Lung microvascular endothelial cell (primary cell): ENCODE data around the gene BACH1. TPM values are rescaled to one million over a fixed set of nuclear protein-coding genes. Genes with fewer than 3 reads are reported as not detected.
"Not testable (repeated sequence)": the region's sequence is repeated elsewhere in the genome, so short reads cannot be mapped to it uniquely, and the experiment has no call there.

Experiments
- DNase-seq, 2 donors: peaks; one replicate each; pipeline versions ENCODE4 v3.0.0 to v3.0.0-alpha.2; 2010; ENCODE audit warnings: low read depth in 2 of 2
- total RNA-seq: library from RNA; depleted of rRNA; stranded (reverse); fragments of >200 nt; gene quantifications from 2 replicates; pipeline ENCODE4 v1.2.1, GENCODE V29; 2014

Gene BACH1
- 21.6 and 76.2 TPM in 2 replicates for total RNA-seq

DNA sequence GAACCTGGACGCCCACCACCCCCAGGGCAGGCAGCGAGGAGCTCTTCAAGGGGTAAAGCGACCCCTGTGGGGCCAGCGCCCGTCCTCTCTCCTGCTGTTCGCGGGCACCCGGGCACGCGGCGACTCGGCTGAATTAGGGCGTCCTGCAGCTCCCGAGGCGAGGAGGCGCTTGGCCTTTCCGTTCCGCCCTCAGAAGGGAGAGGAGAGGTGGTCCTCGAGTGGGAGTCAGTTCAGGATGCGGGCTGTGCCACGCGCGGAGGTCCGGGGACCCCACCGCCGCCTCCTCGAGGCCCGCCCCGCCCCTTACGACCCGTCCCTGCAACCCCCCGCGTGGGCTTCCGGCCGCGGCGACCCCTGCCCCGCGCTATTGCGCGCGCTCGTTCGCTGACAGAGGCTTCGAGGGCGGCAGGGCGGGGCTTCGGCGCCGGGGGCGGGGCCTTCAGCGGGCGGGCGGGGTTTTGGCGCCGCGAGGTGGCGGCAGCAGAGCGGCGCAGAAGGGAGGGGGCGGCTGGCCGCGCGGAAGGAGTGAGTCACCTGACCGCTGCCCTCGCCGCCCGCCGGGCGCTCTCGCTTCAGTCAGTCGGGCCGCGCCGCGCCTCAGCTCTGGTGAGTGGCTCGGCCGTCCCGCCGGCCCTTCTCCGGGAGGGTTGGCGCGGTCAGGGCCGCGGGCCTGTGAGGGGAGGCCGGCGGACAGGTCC, at the start of gene BACH1:
Gene BACH1 (plus strand): TSS at position 575 of the 698 bp plus-strand sequence. CDS start 22,359 bp downstream, outside the sequence.
- DNase-seq, result peak; percentile 93 to 96

DNA sequence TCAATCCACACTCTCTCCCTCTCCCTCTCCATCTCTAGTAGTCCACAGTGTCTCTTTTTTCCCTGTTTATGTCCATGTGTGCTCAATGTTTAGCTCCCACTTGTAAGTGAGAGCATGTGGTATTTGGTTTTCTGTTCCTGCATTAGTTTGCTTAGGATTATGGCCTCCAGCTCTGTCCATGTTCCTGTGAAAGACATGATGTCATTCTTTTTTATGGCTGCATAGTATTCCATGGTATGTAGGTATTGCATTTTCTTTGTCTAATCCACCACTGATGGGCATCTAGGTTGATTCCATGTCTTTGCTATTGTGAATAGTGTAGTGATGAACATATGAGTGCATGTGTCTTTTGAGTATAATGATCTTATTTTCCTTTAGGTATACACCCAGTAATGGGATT, 49.4 kb upstream of the BACH1 start:
- not testable (repeated sequence) for DNase-seq

DNA sequence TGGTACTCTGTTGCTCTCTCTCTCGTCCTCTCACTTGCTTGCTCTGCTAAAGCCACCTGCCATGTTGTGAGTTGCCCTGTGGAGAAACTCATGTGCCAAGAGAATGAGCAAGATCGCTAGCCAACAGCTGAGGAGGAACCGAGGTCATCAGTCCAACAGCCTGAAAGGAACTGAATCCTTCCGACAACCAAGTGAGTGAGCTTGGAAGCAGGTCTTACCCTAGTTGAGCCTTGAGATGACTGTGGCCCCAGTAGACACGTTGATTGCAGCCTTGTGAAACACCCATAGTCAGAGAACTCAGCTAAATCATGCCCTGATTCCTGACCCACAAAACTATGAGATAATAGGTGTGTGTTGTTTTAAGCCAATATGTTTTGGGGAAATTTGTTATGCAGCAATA, 48.1 kb upstream of the BACH1 start:
- peak in 1 of 2 donors; percentile 4 for DNase-seq

DNA sequence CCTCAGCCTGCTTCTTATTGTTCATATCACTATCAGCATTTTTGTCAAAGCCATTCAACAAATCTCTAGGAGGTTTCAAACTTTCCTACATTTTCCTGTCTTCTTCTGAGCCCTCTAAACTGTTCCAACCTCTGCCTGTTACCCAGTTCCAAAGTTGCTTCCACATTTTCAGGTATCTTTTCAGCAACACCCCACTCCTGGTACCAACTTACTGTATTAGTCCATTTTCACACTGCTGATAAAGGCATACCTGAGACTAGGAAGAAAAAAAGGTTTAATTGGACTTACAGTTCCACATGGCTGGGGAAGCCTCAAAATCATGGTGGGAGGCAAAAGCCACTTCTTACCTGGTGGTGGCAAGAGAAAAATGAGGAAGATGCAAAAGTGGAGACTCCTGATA, 44.9 kb upstream of the BACH1 start:
- not testable (repeated sequence) for DNase-seq

DNA sequence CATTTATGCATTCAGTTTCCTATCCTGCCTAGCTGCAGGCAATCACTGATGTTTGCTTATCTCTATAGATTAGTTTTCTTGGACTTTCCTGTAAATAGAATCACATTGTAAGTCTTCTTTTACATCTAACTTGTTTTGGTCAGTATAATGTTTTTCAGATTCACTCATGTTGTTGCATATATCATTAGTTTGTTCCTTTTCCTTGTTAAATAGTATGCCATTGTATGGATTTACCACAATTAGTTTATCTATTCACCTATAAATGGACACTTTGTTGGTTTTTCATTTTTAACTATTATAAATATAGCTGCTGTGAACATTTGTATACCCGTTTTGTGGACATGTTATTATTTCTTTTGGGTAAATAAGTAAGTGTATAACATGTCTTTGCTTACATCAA, 44.2 kb upstream of the BACH1 start:
- DNase-seq, result no peak

DNA sequence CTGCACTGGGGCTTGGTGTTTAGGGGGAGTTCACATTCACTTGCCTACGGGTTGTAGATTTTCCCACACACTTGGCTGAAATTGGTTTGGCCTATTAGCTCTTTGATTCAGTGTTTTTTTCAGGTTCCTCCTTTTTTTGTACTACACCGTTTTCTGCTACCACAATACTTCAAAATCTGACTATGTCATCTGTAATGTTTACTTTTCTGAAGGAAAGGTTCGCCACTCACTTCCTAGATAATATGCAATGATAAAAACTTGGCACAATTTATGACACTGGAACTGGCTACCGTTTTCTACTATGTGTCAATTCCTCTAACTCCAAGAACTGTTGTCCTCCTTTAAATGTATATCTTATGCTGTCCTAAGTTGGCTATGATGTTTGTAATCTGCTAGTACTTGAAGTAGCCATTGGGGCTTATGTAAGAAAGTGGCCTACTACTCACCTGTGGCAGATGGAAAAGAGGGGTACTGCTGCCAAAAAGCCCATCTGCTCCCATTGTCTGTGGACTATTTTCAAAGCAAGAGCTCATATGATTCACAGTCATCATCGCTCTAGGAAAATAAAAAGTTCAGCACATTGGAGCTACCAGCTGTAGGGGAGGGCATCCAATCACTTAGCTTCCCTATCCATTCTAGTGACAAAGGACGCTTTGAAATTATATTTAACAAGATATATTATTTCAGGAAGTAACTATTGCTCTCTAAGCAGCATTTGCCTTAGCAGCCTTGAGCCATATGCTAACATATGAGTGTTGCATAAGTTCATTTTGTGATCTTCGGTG, 42.4 kb upstream of the BACH1 start:
- DNase-seq, result peak; percentile 60 to 85

DNA sequence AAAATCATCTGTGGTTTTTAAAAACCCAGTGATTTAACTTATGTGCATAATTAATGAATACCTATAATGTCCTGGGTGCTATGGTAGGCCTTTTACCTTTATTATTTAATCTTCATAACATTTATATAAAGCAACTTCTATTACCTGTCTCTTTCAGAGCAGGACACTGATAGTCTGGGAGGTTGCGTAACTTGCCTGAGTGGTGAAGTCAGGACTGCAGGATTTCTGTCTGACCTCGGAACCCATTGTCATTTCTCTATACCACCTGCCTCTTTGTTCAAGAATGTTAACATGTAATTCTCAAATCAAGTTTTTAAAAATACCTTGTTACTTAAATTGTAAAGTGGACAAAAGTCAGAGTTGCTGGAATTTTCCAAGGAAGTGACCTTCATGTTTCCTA, 41.0 kb upstream of the BACH1 start:
- DNase-seq, result peak in 1 of 2 donors; percentile 35

DNA sequence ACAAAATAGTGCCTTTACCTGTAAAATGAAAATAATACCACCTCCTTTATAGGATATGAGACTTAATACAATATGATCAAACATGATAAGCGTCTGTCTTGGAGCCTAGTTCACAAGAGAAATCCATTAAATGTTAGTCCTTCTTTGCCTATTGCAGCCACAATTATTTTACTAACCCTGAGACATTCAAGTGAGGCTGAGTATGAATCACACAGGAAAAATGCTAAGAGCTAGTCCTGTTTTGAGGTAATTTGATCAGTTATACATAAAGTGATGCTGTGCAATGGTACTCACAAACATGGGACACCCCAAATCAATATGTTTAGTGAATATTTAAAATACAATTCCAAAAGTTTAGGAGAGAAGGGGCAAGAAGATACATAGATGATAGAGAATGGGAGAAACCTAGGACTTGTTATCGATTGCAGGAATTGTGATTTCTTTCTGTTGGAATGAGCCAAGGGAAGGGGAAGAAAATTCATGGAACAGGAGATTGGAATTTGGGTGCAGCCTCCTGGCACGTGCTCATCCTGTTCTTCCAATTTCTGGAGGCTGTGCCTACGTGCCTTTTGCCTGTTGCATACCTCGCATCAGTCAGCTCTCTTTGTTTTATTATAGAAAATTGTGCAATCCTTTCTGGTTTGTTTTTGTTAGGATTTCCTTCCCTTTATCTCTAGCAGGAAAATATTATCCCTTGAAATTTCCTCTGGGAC, 39.9 kb upstream of the BACH1 start:
- peak; percentile 54 to 67 for DNase-seq

DNA sequence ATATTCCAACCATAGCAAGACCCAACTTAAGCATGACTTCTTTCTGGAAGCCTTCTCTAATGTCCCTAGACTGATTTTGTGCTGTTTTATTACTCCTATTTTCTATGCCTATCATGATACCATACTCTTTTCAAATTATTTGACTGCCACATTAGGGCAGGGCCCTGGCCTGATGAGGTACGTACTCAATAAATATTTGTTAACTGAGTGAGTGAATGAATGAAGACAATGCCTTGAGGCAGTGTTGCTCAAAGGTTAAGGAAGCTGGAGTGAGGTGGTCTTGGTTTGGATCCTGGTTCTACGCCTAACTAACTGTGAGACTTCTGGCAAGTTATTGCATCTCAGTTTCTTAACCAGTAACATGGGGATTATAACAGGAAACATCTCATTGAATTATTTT, 38.3 kb upstream of the BACH1 start:
- no peak for DNase-seq

DNA sequence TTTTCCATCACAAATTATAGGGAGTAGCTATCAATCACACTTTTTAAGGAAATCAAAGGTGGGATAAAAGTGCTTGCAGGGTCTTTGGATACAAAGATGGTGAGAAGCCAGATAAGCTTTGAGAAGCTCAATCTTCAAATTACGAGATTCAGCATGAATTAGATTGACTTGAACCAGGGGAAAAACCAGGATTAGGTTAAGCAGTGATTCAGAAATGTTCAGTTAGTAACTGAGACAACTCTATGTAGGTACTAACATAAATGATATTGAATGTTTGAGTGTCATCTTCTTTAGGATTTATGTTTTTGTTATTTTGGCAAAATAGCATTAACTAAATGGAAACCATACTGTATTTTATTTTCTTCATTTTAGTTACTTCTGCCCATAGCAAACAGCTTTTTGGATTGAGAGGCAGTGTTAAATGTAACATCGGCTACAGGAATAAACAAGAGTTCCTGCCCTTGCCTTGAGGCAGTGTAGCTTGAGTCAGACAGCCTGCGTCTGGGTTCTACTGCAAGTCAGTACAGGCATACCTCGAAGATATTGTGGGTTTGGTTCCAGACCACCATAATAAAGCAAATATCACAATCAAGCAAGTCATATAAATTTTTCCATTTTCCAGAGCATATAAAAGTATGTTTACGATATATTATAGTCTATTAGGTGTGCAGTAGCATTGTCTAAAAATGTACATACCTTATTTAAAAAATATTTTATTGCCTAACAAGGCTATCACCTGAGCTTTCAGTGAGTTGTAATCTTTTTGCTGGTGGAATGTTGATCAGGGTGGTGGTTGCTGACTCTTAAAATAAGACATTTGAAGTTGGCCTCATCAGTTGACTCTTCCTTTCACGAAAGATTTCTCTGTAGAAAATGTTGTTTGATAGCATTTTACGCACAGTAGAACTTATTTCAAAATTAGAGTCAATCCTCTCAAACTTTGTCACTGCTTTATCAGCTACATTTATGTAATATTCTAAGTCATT, 36.9 kb upstream of the BACH1 start:
- DNase-seq, result no peak

DNA sequence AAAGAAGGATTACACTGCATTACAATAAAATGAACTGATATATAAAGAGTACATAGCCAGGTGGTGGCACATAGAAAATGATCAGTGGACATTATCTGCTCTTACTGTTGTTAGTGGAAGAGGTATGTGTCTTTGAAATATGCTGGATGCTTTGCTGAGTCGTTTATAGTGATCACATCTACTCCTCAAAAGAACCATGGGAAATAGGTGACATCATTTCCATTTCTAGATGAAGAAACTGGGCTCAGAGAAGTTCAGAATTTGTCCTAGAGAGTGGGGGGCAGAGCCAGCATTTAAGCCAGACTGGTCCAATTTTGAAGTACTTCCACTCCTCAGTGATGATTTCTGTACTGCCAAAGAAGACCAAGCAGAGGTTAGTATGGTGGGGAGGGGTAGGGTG, 34.0 kb upstream of the BACH1 start:
- DNase-seq, result no peak

DNA sequence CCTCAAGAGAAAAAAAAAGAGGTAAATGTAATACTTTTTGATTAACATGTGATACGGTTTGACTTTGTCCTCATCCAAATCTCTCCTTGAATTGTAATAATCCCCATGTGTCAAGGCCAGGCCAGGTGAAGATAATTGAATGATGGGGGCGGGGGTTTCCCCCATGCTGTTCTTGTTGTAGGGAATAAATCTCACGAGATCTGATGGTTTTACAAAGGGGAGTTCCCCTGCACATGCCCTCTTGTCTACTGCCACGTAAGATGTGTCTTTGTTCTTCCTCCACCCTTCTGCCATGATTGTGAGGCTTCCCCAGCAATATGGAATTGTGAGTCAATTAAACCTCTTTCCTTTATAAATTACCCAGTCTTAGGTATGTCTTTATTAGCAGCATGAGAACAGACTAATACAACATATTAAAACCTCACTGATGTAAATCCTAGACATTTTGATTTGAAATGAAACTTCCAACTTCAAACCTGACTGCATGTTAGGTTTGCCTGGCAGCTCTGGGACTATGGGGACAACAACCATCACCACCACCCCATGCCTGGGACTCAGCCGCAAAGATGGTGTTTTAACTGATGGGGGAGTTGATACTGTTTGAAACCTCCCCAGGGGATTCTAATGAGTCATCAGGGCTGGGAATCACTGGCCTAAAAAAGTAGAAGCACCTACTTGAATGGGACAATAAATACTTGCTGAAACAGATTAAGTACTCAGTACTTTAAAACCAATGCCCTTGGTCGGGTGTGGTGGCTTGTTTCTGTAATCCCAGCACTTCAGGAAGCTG, 32.8 kb upstream of the BACH1 start:
- DNase-seq, result no peak

DNA sequence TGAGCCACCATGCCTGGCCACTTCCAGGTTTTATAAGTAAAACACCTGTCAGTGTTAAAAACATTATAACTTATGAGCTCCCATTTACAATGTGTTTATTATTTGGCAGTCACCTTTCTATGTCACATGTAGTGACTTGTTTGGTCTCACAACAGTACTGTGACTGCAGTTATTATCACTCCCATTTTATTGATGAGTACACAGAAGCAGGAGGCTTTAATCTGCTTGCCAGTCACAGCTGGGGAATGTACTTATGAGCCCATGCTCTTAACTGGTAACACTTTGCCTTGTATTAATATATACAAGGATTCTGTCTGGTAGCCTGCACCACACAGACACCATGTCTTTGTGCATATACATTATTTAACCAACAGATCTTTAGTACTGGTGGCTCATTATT, 31.1 kb upstream of the BACH1 start:
- DNase-seq, result no peak

DNA sequence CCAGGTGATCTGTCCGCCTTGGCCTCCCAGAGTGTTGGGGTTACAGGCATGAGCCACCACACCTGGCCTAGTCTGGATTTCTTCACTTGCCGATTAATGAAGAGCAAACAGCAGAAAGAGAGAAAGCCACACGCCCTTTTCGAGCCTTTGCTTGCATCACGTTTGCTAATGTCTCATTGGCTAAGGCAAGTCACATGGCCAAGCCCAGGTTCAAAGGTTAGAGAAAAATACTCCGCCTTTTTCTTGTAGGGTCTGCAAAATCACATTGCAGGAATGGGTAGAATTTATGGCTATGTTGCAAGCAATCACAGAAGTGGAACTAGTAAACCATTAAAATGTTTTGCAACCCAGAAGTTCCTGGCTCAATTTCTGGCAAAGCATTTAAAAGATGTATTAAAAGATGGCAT, 26.8 kb upstream of the BACH1 start:
- no peak for DNase-seq

DNA sequence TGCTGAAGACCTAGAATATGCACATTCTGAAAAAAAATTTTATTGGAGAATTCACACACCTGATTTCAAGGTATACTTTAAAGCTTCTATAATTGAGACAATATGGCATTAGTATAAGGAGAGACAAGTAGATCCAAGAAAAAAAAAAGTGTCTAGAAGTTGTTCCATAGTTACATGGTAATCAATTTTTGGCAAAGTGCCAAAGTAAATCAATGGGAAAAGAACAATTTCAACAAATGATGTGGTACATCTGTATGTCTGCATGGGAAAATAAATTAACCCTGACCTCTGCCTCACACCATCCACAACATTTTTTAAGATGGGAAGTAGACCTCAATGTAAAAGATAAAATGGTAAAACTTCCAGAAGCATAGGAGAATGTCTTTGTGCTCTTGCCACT, 21.3 kb upstream of the BACH1 start:
- DNase-seq, result no peak

DNA sequence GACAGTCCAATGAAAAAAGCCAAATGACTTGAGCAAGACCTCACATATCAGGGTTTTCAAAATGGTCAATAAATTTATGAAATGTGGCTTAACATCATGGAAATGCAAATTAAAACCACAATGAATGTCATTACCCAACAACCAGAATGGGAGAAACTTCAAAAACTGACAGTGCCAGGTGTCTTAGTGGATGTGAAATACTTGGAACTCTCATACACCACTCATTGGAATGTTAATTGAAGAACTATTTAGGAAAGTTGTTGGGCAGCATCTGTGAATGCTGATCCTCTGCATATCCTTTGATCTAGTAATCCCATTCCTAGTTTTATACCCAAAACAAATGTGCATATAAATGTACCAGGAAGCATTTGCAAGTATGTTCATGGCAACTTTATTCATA, 19.2 kb upstream of the BACH1 start:
- DNase-seq, result no peak

DNA sequence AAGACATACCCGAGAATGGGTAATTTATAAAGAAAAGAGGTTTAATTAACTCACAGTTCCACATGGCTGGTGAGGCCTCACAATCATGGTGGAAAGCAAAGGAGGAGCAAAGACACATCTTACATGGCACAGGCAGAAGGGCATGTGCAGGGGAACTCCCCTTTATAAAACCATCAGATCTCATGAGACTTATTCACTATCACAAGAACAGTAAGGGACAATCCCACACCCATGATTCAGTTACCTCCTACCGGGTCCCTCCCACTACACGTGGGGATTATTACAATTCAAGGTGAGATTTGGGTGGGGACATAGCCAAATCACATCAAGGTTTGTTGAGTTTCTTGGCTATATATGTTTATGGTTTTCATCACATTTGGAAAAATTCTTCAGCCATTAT, 16.9 kb upstream of the BACH1 start:
- DNase-seq, result not testable (repeated sequence)

DNA sequence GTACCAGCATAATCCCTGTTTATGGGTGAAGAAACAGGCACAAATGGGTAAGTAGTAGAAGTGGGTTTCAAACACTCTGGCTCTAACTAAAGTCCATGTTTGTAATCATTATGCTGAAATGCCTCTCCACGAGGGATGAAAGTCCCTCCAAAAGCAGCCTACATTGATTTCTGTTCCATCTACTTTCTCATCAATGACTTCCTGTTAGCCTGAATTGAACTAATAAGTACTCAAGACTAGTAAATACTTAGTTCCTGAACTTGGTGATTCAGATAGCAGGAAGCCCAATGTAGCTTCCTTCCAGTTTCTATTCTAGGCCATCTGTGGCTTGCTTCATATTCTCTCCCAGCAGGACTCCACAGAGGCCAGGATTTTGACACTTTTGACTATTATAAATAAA, 11.3 kb upstream of the BACH1 start:
- DNase-seq, result peak; percentile 59 to 78

DNA sequence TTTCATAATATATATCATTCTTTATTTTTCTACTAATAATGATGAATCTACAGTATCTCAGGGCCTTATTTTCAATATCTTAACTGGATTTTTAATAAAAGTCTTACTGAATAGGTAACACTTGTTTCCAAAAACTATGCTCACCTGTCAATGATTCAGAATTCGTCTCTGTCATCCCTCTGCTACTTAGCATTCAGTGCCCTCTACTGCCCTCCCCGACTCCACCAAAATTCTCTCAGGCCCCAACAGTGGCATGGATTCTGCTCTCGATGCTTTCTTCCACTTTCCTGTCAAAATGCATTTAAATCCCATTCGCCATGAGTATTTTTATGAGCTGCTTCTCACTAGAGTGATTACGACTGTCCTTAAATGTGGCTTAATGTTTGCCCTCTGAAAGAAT, 10.5 kb upstream of the BACH1 start:
- DNase-seq, result no peak

DNA sequence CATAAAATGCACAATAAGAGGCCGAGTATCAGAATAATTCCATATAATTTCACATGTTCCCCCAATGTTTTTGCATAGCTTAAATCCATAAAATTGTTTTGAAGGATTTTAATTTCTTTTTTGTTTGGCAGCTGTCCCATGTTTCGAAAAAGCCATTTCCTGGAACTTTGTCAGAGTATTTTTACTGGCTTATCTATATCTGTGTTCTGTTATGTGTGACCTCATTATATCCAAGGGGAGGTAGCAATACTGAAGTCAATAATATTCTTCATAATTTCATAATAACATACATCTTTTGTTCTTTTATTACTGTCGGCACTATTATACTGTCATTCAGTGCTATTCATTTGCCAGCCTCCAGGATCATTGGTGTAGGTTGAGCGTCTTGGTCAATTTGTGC, 9.4 kb upstream of the BACH1 start:
- peak; percentile 43 to 80 for DNase-seq
